ENCODE measurements around the gene ASAP3. TPM values are rescaled to one million over a fixed set of nuclear protein-coding genes. Genes with fewer than 3 reads are reported as not detected.
A peak's percentile ranks its signal among the peaks of the same experiment; 100 is the strongest.

The ASAP3 gene
- total RNA-seq, 2 donors from 2014 or later = 28.2 to 50.4 TPM

- no peak overlapping the region for H3K4me3 ChIP-seq
- no peak for TF ChIP-seq CTCF (IDR thresholded peaks at IDR 0.05)
- H3K9me3 ChIP-seq = no peaks in the 10 kb centered on the region
- ATAC-seq (ENCODE audit: insufficient number of reproducible peaks, low FRiP score, low read depth) = no peak
- no peaks in the 10 kb centered on the region for H3K27me3 ChIP-seq (replicated peaks; ENCODE audit: insufficient read depth)
- peaks cover 10% of the 10 kb centered on the region for H3K36me3 ChIP-seq
- DNase-seq (ENCODE audit: low spot score) = no peak
- H3K27ac ChIP-seq = peak overlapping the region; percentile 28 to 41
- H3K4me1 ChIP-seq (ENCODE audit: control insufficient read depth in 1 of 2, low read depth in 2 of 2) = peaks cover 0 to 17% of the 10 kb centered on the region in 2 donors
Observed at GRCh38 chr1:23395154-23395724, 88.7 kb downstream of the ASAP3 start.

GRCh38 chr1:23394684-23395083, 89.3 kb downstream of the ASAP3 start:
- DNase-seq (ENCODE audit: low spot score) (peak; percentile 18), ATAC-seq (ENCODE audit: insufficient number of reproducible peaks, low FRiP score, low read depth) (no peak)
- H3K4me3 ChIP-seq = no peak overlapping the region
- H3K9me3 ChIP-seq = no peaks in the 10 kb centered on the region
- H3K27me3 ChIP-seq (replicated peaks; ENCODE audit: insufficient read depth) = no peaks in the 10 kb centered on the region
- H3K36me3 ChIP-seq = peaks cover 10% of the 10 kb centered on the region
- no peak for TF ChIP-seq CTCF (IDR thresholded peaks at IDR 0.05)
- H3K27ac ChIP-seq = peak overlapping the region in 1 of 2 donors; percentile 41
- H3K4me1 ChIP-seq (ENCODE audit: control insufficient read depth in 1 of 2, low read depth in 2 of 2) = peaks cover 0 to 20% of the 10 kb centered on the region in 2 donors

GRCh38 chr1:23394181-23394580, 89.8 kb downstream of the ASAP3 start:
- H3K4me1 ChIP-seq (ENCODE audit: control insufficient read depth in 1 of 2, low read depth in 2 of 2) = peaks cover 0 to 20% of the 10 kb centered on the region in 2 donors
- TF ChIP-seq CTCF (IDR thresholded peaks at IDR 0.05) = no peak
- H3K9me3 ChIP-seq = no peaks in the 10 kb centered on the region
- DNase-seq (ENCODE audit: low spot score) (no peak), ATAC-seq (ENCODE audit: insufficient number of reproducible peaks, low FRiP score, low read depth) (no peak)
- H3K27ac ChIP-seq = peak overlapping the region in 1 of 2 donors; percentile 41
- no peaks in the 10 kb centered on the region for H3K27me3 ChIP-seq (replicated peaks; ENCODE audit: insufficient read depth)
- H3K36me3 ChIP-seq = peaks cover 10% of the 10 kb centered on the region
- H3K4me3 ChIP-seq = no peak overlapping the region

- peak overlapping the region in 1 of 2 donors; percentile 41 for H3K27ac ChIP-seq
- DNase-seq (ENCODE audit: low spot score) (no peak), ATAC-seq (ENCODE audit: insufficient number of reproducible peaks, low FRiP score, low read depth) (no peak)
- H3K36me3 ChIP-seq = peaks cover 10% of the 10 kb centered on the region
- H3K9me3 ChIP-seq = no peaks in the 10 kb centered on the region
- no peak for TF ChIP-seq CTCF (IDR thresholded peaks at IDR 0.05)
- H3K4me3 ChIP-seq = no peak overlapping the region
- H3K4me1 ChIP-seq (ENCODE audit: control insufficient read depth in 1 of 2, low read depth in 2 of 2) = peaks cover 0 to 20% of the 10 kb centered on the region in 2 donors
- H3K27me3 ChIP-seq (replicated peaks; ENCODE audit: insufficient read depth) = no peaks in the 10 kb centered on the region
Observed at GRCh38 chr1:23393706-23394105, 90.3 kb downstream of the ASAP3 start.

GRCh38 chr1:23392125-23392855, 91.7 kb downstream of the ASAP3 start:
- H3K9me3 ChIP-seq = no peaks in the 10 kb centered on the region
- DNase-seq (ENCODE audit: low spot score) (no peak), ATAC-seq (ENCODE audit: insufficient number of reproducible peaks, low FRiP score, low read depth) (no peak)
- H3K27me3 ChIP-seq (replicated peaks; ENCODE audit: insufficient read depth) = no peaks in the 10 kb centered on the region
- TF ChIP-seq CTCF (IDR thresholded peaks at IDR 0.05) = no peak
- no peak overlapping the region for H3K27ac ChIP-seq
- peaks cover 15% of the 10 kb centered on the region for H3K36me3 ChIP-seq
- H3K4me3 ChIP-seq = no peak overlapping the region
- H3K4me1 ChIP-seq (ENCODE audit: control insufficient read depth in 1 of 2, low read depth in 2 of 2) = peaks cover 0 to 20% of the 10 kb centered on the region in 2 donors

All from thoracic aorta (tissue), 2 donors.